Heart left ventricle (tissue), 16 donors: ENCODE results near the gene PFKP. TPM values are rescaled to one million over a fixed set of nuclear protein-coding genes. Genes with fewer than 3 reads are reported as not detected.

ENCODE experiments used
- ATAC-seq, 4 donors: fragments of 200-7000 bp; cut with Tn5 transposase; one replicate each; pipeline ENCODE4 v1.9.1; 2020 to 2022; ENCODE audit warnings: moderate library complexity in 4 of 4, mild to moderate bottlenecking in 3 of 4, moderate number of reproducible peaks in 1 of 4
- DNase-seq, 5 donors: peaks; one replicate each; pipeline ENCODE4 v3.0.0-alpha.2; 2020
- H3K27ac ChIP-seq, 12 donors: fragments of 200-600 bp; sonication (generic) in 4 of 12; one replicate each; pipeline versions ENCODE4 v1.5.0 to v1.8.0; 2016 to 2022; ENCODE audit warnings: mild to moderate bottlenecking in 2 of 12
- H3K27me3 ChIP-seq, 9 donors: fragments of 200-600 bp; sonication (generic) in 2 of 9; one replicate each; pipeline versions ENCODE4 v1.5.1 to v1.8.0; 2016 to 2022; ENCODE audit warnings: mild to moderate bottlenecking in 3 of 9
- H3K36me3 ChIP-seq, 9 donors: fragments of 200-600 bp; sonication (generic) in 2 of 9; one replicate each; pipeline versions ENCODE4 v1.5.0 to v1.8.0; 2018 to 2022; ENCODE audit warnings: mild to moderate bottlenecking in 2 of 9
- H3K4me1 ChIP-seq, 12 donors: fragments of 200-600 bp; sonication (generic) in 4 of 12; one replicate each; pipeline versions ENCODE4 v1.5.0 to v1.8.0; 2016 to 2022; ENCODE audit warnings: mild to moderate bottlenecking in 3 of 12
- H3K4me3 ChIP-seq, 12 donors: fragments of 200-600 bp; sonication (generic) in 4 of 12; one replicate each; pipeline versions ENCODE4 v1.5.0 to v1.8.0; 2017 to 2022; ENCODE audit warnings: mild to moderate bottlenecking in 9 of 12, moderate library complexity in 4 of 12
- H3K9me3 ChIP-seq, 12 donors: fragments of 200-600 bp; sonication (generic) in 4 of 12; one replicate each; pipeline versions ENCODE4 v1.5.0 to v1.8.0; 2016 to 2022; ENCODE audit warnings: mild to moderate bottlenecking in 1 of 12
- CTCF ChIP-seq, 12 donors: fragments of 200-600 bp; sonication (generic) in 4 of 12; IDR thresholded peaks; one replicate each; pipeline versions ENCODE4 v1.5.0 to v1.8.0; 2018 to 2022; ENCODE audit warnings: antibody characterized with exemption in 12 of 12, mild to moderate bottlenecking in 5 of 12
- POLR2A ChIP-seq, 2 donors: fragments of 450-650 bp; IDR thresholded peaks; one replicate each; pipeline ENCODE4 v1.6.1; 2017; ENCODE audit warnings: antibody characterized with exemption in 2 of 2, mild to moderate bottlenecking in 2 of 2, moderate library complexity in 2 of 2
- WGBS, 4 donors: extraction: QIAGEN DNeasy Blood & Tissue Kit in 2 of 4; methylation state at CpG; one replicate each; pipeline versions ENCODE4 v1.1.5 to v1.1.7; 2013 to 2018; 5-methylcytosine and 5-hydroxymethylcytosine counted together
- intact Hi-C, 10 donors: fragments of 100-400 bp; cut with DNase I; formaldehyde crosslinking; loops; one replicate each; pipeline versions ENCODE4 v1.11.1 to v1.14.2; 2022
- polyA plus RNA-seq, 2 donors: library from polyadenylated mRNA; stranded (reverse); fragments of 200-250 nt; gene quantifications; one replicate each; pipeline ENCODE4 v1.2.3, GENCODE V29; 2013
- total RNA-seq, 9 donors: library from RNA; depleted of rRNA in 2 of 9; stranded (reverse); fragments of >200 nt in 2 of 9; fragmentation: NEBNext Ultra II Directional in 3 of 9; extraction: Animal tissue kit (Norgen Biotek cat#: 25700) in 3 of 9; gene quantifications; one replicate each; pipeline versions ENCODE4 v1.1.0 to v1.2.4, GENCODE V29; 2016 to 2023
- donor health status: ischemic (EF 13 %, LVEDD 7.1; RV severe dilation, severe dysfunction).
- donor health status: healthy with polysubstance abuse.
- donor health status: DM: no; HTN: yes; CAD: no.
- donor health status: DM: no; HTN: no; CAD: no.
- donor health status: ischemic (EF 25% LVEDD 6.9; RV normal size, moderate dysfunction).
- donor health status: ischemic (EF 25% LVEDD 5.7; RV mildly dilated, moderate dysfunction).
- donor health status: healthy.
- donor health status: DM: yes; HTN: yes; CAD: no.
- donor health status: ischemic (EF 35%, LVEDD 5.7; RV mildly dilated, moderate dysfunction).
- donor health status: nonischemic (EF 11% LVEDD 7.7; RV severe dilation, severe dysfunction).
- donor health status: DM: yes; HTN: yes; CAD: no.
- donor health status: PGD.
- donor health status: ischemic (EF 29% LVEDD 5.4; RV normal size, mild dysfunction).
- donor health status: nonischemic (EF 23%, LVEDD 6.1; RV moderate dilation, normal function).

Gene PFKP
- total and polyA plus RNA-seq, 11 donors = 68.0 to 318 (median 183) TPM

GRCh38 chr10:3124412-3125175 is 57.2 kb downstream of the PFKP start:
- Histone ChIP-seq H3K27ac (no peak overlapping the region), H3K4me3 (no peak overlapping the region), H3K4me1 (peaks cover 0 to 46% (median 17%) of the 10 kb centered on the region in 12 donors), H3K36me3 (peaks cover 0 to 68% (median 30%) of the 10 kb centered on the region in 9 donors), H3K9me3 (no peaks in the 10 kb centered on the region), H3K27me3 (no peaks in the 10 kb centered on the region)
- 94 to 98% (median 95%) methylated on average over 30 to 40 of the region's 40 CpGs for whole genome bisulfite sequencing, 4 donors
- intact Hi-C loops = loop anchor here in 2 of 10 donors (5.0 kb wide), 1 partner anchor 57 kb away; the partner anchor contains the start of gene PFKP (in 2 of the 2)
- peak in 1 of 5 donors; percentile 22 for DNase-seq
- TF ChIP-seq CTCF (IDR thresholded peaks at IDR 0.05) = no peak
- TF ChIP-seq POLR2A (IDR thresholded peaks at IDR 0.05) = no peak
- ATAC-seq = no peak

- 85 to 92% (median 86%) methylated on average over 22 to 24 of the region's 24 CpGs for WGBS, 4 donors
- Histone ChIP-seq H3K27ac (peak overlapping the region in 4 of 12 donors; percentile 6 to 67 (median 61)), H3K9me3 (no peaks in the 10 kb centered on the region), H3K36me3 (peaks cover 0 to 71% (median 35%) of the 10 kb centered on the region in 9 donors), H3K4me1 (peaks cover 0 to 46% (median 17%) of the 10 kb centered on the region in 12 donors), H3K4me3 (no peak overlapping the region), H3K27me3 (no peaks in the 10 kb centered on the region)
- ATAC-seq (no peak), DNase-seq (no peak)
- TF ChIP-seq POLR2A (IDR thresholded peaks at IDR 0.05) (no peak), CTCF (IDR thresholded peaks at IDR 0.05) (no peak)
- intact Hi-C loops = loop anchor here in 2 of 10 donors (5.0 kb wide), 1 partner anchor 58 kb away; the partner anchor contains the start of gene PFKP (in 2 of the 2)
Measured at GRCh38 chr10:3125527-3126170, 58.3 kb downstream of the PFKP start.

- Histone ChIP-seq H3K4me1 (peaks cover 0 to 46% (median 17%) of the 10 kb centered on the region in 12 donors), H3K9me3 (no peaks in the 10 kb centered on the region), H3K36me3 (peaks cover 0 to 71% (median 38%) of the 10 kb centered on the region in 9 donors), H3K27me3 (no peaks in the 10 kb centered on the region), H3K27ac (peak overlapping the region in 6 of 12 donors; percentile 6 to 68 (median 61)), H3K4me3 (no peak overlapping the region)
- intact Hi-C loops = loop anchor here in 2 of 10 donors (5.0 kb wide), 1 partner anchor 59 kb away; the partner anchor contains the start of gene PFKP (in 2 of the 2)
- no peak for ATAC-seq
- no peak for TF ChIP-seq POLR2A (IDR thresholded peaks at IDR 0.05)
- no peak for TF ChIP-seq CTCF (IDR thresholded peaks at IDR 0.05)
- DNase-seq = peak in 2 of 5 donors; percentile 33 to 58
- 61 to 71% (median 64%) methylated on average over 7 to 15 of the region's 15 CpGs for WGBS, 4 donors
Measured at GRCh38 chr10:3126249-3126648, 58.9 kb downstream of the PFKP start.
